K562 (cell line): ENCODE results near the gene HELB. TPM values are rescaled to one million over a fixed set of nuclear protein-coding genes. Genes with fewer than 3 reads are reported as not detected.

Source experiments
- DNMT1 ChIP-seq: fragments of 450-650 bp; IDR thresholded peaks from 2 replicates; pipeline ENCODE4 v1.6.1; 2016; ENCODE audit warnings: antibody characterized with exemption, mild to moderate bottlenecking
- RBM15 ChIP-seq: fragments of 200-400 bp; formaldehyde crosslinking; IDR thresholded peaks from 2 replicates; pipeline ENCODE4 v1.6.1; 2018; ENCODE audit warnings: mild to moderate bottlenecking, low read length, moderate library complexity; ENCODE audit not compliant: insufficient read depth
- U2AF1 ChIP-seq: fragments of 200-400 bp; formaldehyde crosslinking; optimal IDR thresholded peaks from 2 replicates; pipeline ENCODE3; 2017; ENCODE audit warnings: mild to moderate bottlenecking, low read depth, low read length, moderate library complexity
- polyA plus RNA-seq, 8 experiments: library from polyadenylated mRNA; depleted of rRNA in 4 of 8; stranded (reverse) in 5 of 8; unstranded in 3 of 8; fragments of >200 nt; fragmentation: Nextera tagmentation in 2 of 8; fragmentation: Illumina TruSeq in 1 of 8; extraction: Ambion mirVana in 2 of 8; extraction: Trizol in 1 of 8; gene quantifications; 2 replicates each; pipeline versions ENCODE4 v1.2.1 to v1.2.3, GENCODE V29; 2011 to 2014; ENCODE audit warnings: inconsistent platforms in 1 of 8, missing spikeins in 1 of 8
- total RNA-seq, 7 experiments: library from RNA; depleted of rRNA in 6 of 7; stranded (reverse); fragments of >200 nt in 6 of 7; fragmentation: Illumina TruSeq in 2 of 7; extraction: Trizol in 2 of 7; gene quantifications; 2 replicates each; pipeline versions ENCODE4 v1.2.1 to v1.2.3, GENCODE V29; 2011 to 2021; ENCODE audit warnings: low replicate concordance in 1 of 7
- TF ChIP-seq, protein P1 (sequence below), 2 experiments: fragments of 450-650 bp; IDR thresholded peaks; 2 replicates each; pipeline ENCODE4 v1.6.1; 2016; ENCODE audit warnings: mild to moderate bottlenecking in 2 of 2, borderline replicate concordance in 1 of 2, low read depth in 1 of 2, moderate library complexity in 1 of 2

The HELB gene
- total and polyA plus RNA-seq, 9 of the 15 experiments (the other 6 are each of a cell fraction or from before 2014, with no cell fraction given): 0.74 to 7.6 (median 2.4) TPM

DNA sequence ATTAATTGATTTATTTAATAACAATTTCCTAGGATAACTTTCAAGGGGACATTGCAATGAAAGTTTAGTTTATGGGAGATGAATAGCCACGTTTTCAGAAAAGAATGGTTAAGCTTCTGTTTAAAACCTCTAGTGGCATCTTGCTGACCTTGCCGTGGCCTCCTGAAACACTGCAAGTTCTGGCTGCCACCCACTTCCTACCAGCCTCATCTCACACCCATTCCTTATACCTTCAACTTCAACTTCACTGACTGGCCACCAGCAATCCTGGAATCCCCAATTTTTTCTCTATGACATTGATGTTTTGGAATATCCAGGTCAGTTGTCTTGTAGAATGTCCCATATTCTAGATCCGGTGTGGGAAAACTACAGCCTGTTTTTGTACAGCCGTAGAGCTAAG, 5.2 kb upstream of the HELB start (continued):
- TF ChIP-seq, protein P1, sequence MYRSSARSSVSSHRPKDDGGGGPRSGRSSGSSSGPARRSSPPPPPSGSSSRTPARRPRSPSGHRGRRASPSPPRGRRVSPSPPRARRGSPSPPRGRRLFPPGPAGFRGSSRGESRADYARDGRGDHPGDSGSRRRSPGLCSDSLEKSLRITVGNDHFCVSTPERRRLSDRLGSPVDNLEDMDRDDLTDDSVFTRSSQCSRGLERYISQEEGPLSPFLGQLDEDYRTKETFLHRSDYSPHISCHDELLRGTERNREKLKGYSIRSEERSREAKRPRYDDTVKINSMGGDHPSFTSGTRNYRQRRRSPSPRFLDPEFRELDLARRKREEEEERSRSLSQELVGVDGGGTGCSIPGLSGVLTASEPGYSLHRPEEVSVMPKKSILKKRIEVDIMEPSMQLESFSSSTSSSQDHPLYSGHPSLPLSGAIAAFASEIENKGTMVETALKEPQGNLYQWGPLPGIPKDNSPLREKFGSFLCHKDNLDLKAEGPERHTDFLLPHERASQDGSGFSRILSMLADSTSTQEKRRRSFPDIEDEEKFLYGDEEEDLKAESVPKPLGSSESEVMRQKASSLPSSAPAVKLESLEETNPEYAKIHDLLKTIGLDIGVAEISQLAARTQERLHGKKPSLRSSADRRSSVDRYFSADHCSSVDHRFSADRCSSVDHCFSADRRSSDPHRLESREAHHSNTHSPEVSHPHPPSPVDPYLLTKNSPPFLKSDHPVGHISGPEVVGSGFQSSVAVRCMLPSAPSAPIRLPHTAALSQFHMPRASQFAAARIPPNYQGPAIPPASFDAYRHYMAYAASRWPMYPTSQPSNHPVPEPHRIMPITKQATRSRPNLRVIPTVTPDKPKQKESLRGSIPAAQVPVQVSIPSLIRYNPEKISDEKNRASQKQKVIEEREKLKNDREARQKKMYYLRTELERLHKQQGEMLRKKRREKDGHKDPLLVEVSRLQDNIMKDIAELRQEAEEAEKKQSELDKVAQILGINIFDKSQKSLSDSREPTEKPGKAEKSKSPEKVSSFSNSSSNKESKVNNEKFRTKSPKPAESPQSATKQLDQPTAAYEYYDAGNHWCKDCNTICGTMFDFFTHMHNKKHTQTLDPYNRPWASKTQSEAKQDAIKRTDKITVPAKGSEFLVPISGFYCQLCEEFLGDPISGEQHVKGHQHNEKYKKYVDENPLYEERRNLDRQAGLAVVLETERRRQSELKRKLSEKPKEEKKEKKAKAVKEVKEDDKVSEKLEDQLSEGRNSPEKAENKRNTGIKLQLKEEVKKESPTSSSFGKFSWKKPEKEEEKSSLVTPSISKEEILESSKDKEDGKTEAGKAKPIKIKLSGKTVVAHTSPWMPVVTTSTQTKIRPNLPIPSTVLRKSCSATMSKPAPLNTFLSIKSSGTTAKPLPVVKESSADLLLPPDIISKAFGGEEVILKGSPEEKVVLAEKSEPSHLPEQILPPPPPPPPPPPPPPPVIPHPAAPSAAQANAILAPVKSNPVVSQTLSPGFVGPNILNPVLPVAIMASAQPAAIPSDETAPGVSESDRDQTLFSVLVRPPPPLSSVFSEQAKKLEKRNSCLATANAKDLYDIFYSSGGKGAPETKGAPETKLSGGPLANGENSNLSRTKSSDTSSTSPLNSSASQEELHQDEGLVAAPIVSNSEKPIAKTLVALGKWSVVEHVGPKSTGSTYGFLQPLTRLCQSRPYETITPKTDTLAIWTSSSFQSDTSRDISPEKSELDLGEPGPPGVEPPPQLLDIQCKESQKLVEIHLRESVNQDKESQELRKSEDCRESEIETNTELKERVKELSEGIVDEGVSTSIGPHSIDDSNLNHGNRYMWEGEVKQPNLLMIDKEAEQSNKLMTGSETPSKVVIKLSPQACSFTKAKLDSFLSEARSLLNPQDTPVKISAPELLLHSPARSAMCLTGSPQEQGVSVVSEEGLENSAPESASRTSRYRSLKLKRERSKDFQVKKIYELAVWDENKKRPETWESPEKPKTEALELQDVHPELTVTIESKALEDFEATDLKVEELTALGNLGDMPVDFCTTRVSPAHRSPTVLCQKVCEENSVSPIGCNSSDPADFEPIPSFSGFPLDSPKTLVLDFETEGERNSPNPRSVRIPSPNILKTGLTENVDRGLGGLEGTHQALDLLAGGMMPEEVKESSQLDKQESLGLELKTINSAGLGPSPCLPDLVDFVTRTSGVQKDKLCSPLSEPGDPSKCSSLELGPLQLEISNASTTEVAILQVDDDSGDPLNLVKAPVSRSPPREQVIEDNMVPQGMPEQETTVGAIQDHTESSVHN (IDR thresholded peaks at IDR 0.05; ENCODE audit: borderline replicate concordance in 1 of 2, low read depth in 1 of 2): no peak
- TF ChIP-seq U2AF1 (no peak), RBM15 (no peak), DNMT1 (no peak)
